ENCODE data around the gene AIF1. TPM values are rescaled to one million over a fixed set of nuclear protein-coding genes. Genes with fewer than 3 reads are reported as not detected.

Gene AIF1
- total RNA-seq, 5 donors from 2014 or later (not counting 1 experiment from before 2014, with no cell fraction given): 7.6 to 54.3 (median 18.1) TPM

- Histone ChIP-seq H3K9me3 (no peaks in the 10 kb centered on the region), H3K4me1 (ENCODE audit: control insufficient read depth in 1 of 2, extremely low read depth in 1 of 2, insufficient read depth in 2 of 2, low read length in 2 of 2) (peaks cover 15 to 25% of the 10 kb centered on the region in 2 experiments), H3K27ac (ENCODE audit: low read length) (peak overlapping the region; percentile 85), H3K4me3 (ENCODE audit: control insufficient read depth in 1 of 2, extremely low read depth in 1 of 2, low read length in 1 of 2) (no peak overlapping the region), H3K27me3 (replicated peaks in 1 of 2; ENCODE audit: control insufficient read depth in 2 of 2, extremely low read depth in 1 of 2, insufficient read depth in 2 of 2, low read length in 1 of 2) (no peaks in the 10 kb centered on the region), H3K36me3 (ENCODE audit: control insufficient read depth in 2 of 2, extremely low read depth in 1 of 2, insufficient read depth in 1 of 2, low read length in 1 of 2) (peaks cover 6 to 42% of the 10 kb centered on the region in 2 donors)
- 30% methylated on average over 1 of the region's 4 CpGs for WGBS (ENCODE audit: insufficient coverage)
- ATAC-seq (replicated peaks in 1 of 4): no peak
- no peak for DNase-seq
- Mint-ChIP-seq H3K4me3 (peak overlapping the region; percentile 75 to 87 (median 83)), H3K27me3 (no peaks in the 10 kb centered on the region), H3K4me1 (peaks cover 18 to 34% (median 26%) of the 10 kb centered on the region in 3 donors), H3K36me3 (peaks cover 32% of the 10 kb centered on the region), H3K27ac (peak overlapping the region; percentile 93 to 96), H3K9me3 (no peaks in the 10 kb centered on the region)
- POLR2A ChIA-PET: interaction anchor here in 1 of 2 donors (0.6 kb wide), 1 partner anchor 79 kb away, joined by 3 read pairs; no protein-coding TSS in a partner anchor
- CTCF ChIA-PET: interaction anchor here in 1 of 2 donors (1.4 kb wide), 1 partner anchor 208 kb away, joined by 3 read pairs; no protein-coding TSS in a partner anchor
These were observed 7.0 kb downstream of the AIF1 start for GRCh38 chr6:31621991-31622390.

- ATAC-seq (replicated peaks in 1 of 4): no peak
- no peaks in the 10 kb centered on the region for H3K27me3 ChIP-seq (replicated peaks in 1 of 2; ENCODE audit: control insufficient read depth in 2 of 2, extremely low read depth in 1 of 2, insufficient read depth in 2 of 2, low read length in 1 of 2)
These were observed 7.7 kb downstream of the AIF1 start for GRCh38 chr6:31622684-31623091.

GRCh38 chr6:31624070-31624469 lies 9.0 kb downstream of the AIF1 start:
- Mint-ChIP-seq H3K9me3 (no peaks in the 10 kb centered on the region), H3K4me3 (no peak overlapping the region), H3K27me3 (no peaks in the 10 kb centered on the region), H3K36me3 (peaks cover 49% of the 10 kb centered on the region), H3K4me1 (peaks cover 25 to 31% (median 26%) of the 10 kb centered on the region in 3 donors), H3K27ac (peak overlapping the region in 1 of 2 donors; percentile 2)
- Histone ChIP-seq H3K9me3 (no peaks in the 10 kb centered on the region), H3K36me3 (ENCODE audit: control insufficient read depth in 2 of 2, extremely low read depth in 1 of 2, insufficient read depth in 1 of 2, low read length in 1 of 2) (peaks cover 9 to 63% of the 10 kb centered on the region in 2 donors), H3K4me3 (ENCODE audit: control insufficient read depth in 1 of 2, extremely low read depth in 1 of 2, low read length in 1 of 2) (no peak overlapping the region), H3K27me3 (replicated peaks in 1 of 2; ENCODE audit: control insufficient read depth in 2 of 2, extremely low read depth in 1 of 2, insufficient read depth in 2 of 2, low read length in 1 of 2) (no peaks in the 10 kb centered on the region), H3K4me1 (ENCODE audit: control insufficient read depth in 1 of 2, extremely low read depth in 1 of 2, insufficient read depth in 2 of 2, low read length in 2 of 2) (peaks cover 13 to 24% of the 10 kb centered on the region in 2 experiments), H3K27ac (ENCODE audit: low read length) (no peak overlapping the region)
- ChIA-PET POLR2A (interaction anchor here in 1 of 2 donors (0.6 kb wide), 1 partner anchor 66 kb away, joined by 3 read pairs; no protein-coding TSS in a partner anchor), CTCF (no interaction called here)
- no CpG with 5 or more reads among the region's 10 CpGs for WGBS (ENCODE audit: insufficient coverage)
- DNase-seq: no peak
- no peak for ATAC-seq (replicated peaks in 1 of 4)

More at GRCh38 chr6:31622684-31623091, 7.7 kb downstream of the AIF1 start:
- no peak overlapping the region for H3K4me3 ChIP-seq (ENCODE audit: control insufficient read depth in 1 of 2, extremely low read depth in 1 of 2, low read length in 1 of 2)
- WGBS (ENCODE audit: insufficient coverage): 66% methylated on average over 3 of the region's 10 CpGs
- no peak overlapping the region for H3K27ac ChIP-seq (ENCODE audit: low read length)
- H3K36me3 ChIP-seq (ENCODE audit: control insufficient read depth in 2 of 2, extremely low read depth in 1 of 2, insufficient read depth in 1 of 2, low read length in 1 of 2): peaks cover 9 to 49% of the 10 kb centered on the region in 2 donors
- peak overlapping the region; percentile 93 to 96 for H3K27ac Mint-ChIP-seq
- H3K27me3 Mint-ChIP-seq: no peaks in the 10 kb centered on the region
- H3K9me3 Mint-ChIP-seq: no peaks in the 10 kb centered on the region
- POLR2A ChIA-PET: no interaction called here
- H3K36me3 Mint-ChIP-seq: peaks cover 39% of the 10 kb centered on the region
- no peaks in the 10 kb centered on the region for H3K9me3 ChIP-seq
- H3K4me3 Mint-ChIP-seq: peak overlapping the region in 1 of 3 donors; percentile 75
- H3K4me1 ChIP-seq (ENCODE audit: control insufficient read depth in 1 of 2, extremely low read depth in 1 of 2, insufficient read depth in 2 of 2, low read length in 2 of 2): peaks cover 13 to 25% of the 10 kb centered on the region in 2 experiments
- DNase-seq: no peak
- CTCF ChIA-PET: no interaction called here
- peaks cover 24 to 35% (median 25%) of the 10 kb centered on the region in 3 donors for H3K4me1 Mint-ChIP-seq

GRCh38 chr6:31626952-31627351 lies 11.9 kb downstream of the AIF1 start:
- Mint-ChIP-seq H3K36me3 (peaks cover 68% of the 10 kb centered on the region), H3K4me3 (no peak overlapping the region), H3K27ac (no peak overlapping the region), H3K4me1 (peaks cover 13 to 23% (median 13%) of the 10 kb centered on the region in 3 donors), H3K9me3 (no peaks in the 10 kb centered on the region), H3K27me3 (no peaks in the 10 kb centered on the region)
- no peak for ATAC-seq (replicated peaks in 1 of 4)
- no peak overlapping the region for H3K27ac ChIP-seq (ENCODE audit: low read length)
- no peaks in the 10 kb centered on the region for H3K27me3 ChIP-seq (replicated peaks in 1 of 2; ENCODE audit: control insufficient read depth in 2 of 2, extremely low read depth in 1 of 2, insufficient read depth in 2 of 2, low read length in 1 of 2)
- 94% methylated on average over 2 of the region's 10 CpGs for WGBS (ENCODE audit: insufficient coverage)
- H3K9me3 ChIP-seq: no peaks in the 10 kb centered on the region
- H3K36me3 ChIP-seq (ENCODE audit: control insufficient read depth in 2 of 2, extremely low read depth in 1 of 2, insufficient read depth in 1 of 2, low read length in 1 of 2): peaks cover 22 to 90% of the 10 kb centered on the region in 2 donors
- ChIA-PET CTCF (no interaction called here), POLR2A (no interaction called here)
- DNase-seq: no peak
- H3K4me3 ChIP-seq (ENCODE audit: control insufficient read depth in 1 of 2, extremely low read depth in 1 of 2, low read length in 1 of 2): no peak overlapping the region
- peaks cover 5 to 8% of the 10 kb centered on the region in 2 experiments for H3K4me1 ChIP-seq (ENCODE audit: control insufficient read depth in 1 of 2, extremely low read depth in 1 of 2, insufficient read depth in 2 of 2, low read length in 2 of 2)

- H3K9me3 ChIP-seq: no peaks in the 10 kb centered on the region
- Mint-ChIP-seq H3K4me1 (peaks cover 4 to 14% (median 4%) of the 10 kb centered on the region in 3 donors), H3K27me3 (no peaks in the 10 kb centered on the region), H3K9me3 (no peaks in the 10 kb centered on the region), H3K36me3 (peaks cover 61% of the 10 kb centered on the region), H3K4me3 (no peak overlapping the region), H3K27ac (no peak overlapping the region)
- H3K27me3 ChIP-seq (replicated peaks in 1 of 2; ENCODE audit: control insufficient read depth in 2 of 2, extremely low read depth in 1 of 2, insufficient read depth in 2 of 2, low read length in 1 of 2): no peaks in the 10 kb centered on the region
- DNase-seq (no peak), ATAC-seq (replicated peaks in 1 of 4) (peak in 1 of 4 experiments; percentile 10)
- POLR2A ChIA-PET: interaction anchor here in 1 of 2 donors (0.6 kb wide), 1 partner anchor 9 kb away, joined by 3 read pairs; no protein-coding TSS in a partner anchor
- no peak overlapping the region for H3K27ac ChIP-seq (ENCODE audit: low read length)
- no peak overlapping the region for H3K4me3 ChIP-seq (ENCODE audit: control insufficient read depth in 1 of 2, extremely low read depth in 1 of 2, low read length in 1 of 2)
- CTCF ChIA-PET: no interaction called here
- no peaks in the 10 kb centered on the region for H3K4me1 ChIP-seq (ENCODE audit: control insufficient read depth in 1 of 2, extremely low read depth in 1 of 2, insufficient read depth in 2 of 2, low read length in 2 of 2)
- peaks cover 26 to 97% of the 10 kb centered on the region in 2 donors for H3K36me3 ChIP-seq (ENCODE audit: control insufficient read depth in 2 of 2, extremely low read depth in 1 of 2, insufficient read depth in 1 of 2, low read length in 1 of 2)
- WGBS (ENCODE audit: insufficient coverage): 97% methylated on average over 17 of the region's 19 CpGs
These were observed 12.8 kb downstream of the AIF1 start for GRCh38 chr6:31627690-31628287.

- H3K4me3 ChIP-seq (ENCODE audit: control insufficient read depth in 1 of 2, extremely low read depth in 1 of 2, low read length in 1 of 2): no peak overlapping the region
- peaks cover 26 to 98% of the 10 kb centered on the region in 2 donors for H3K36me3 ChIP-seq (ENCODE audit: control insufficient read depth in 2 of 2, extremely low read depth in 1 of 2, insufficient read depth in 1 of 2, low read length in 1 of 2)
- H3K27ac ChIP-seq (ENCODE audit: low read length): no peak overlapping the region
- 94% methylated on average over 5 of the region's 7 CpGs for WGBS (ENCODE audit: insufficient coverage)
- ATAC-seq (replicated peaks in 1 of 4) (no peak), DNase-seq (no peak)
- H3K27me3 ChIP-seq (replicated peaks in 1 of 2; ENCODE audit: control insufficient read depth in 2 of 2, extremely low read depth in 1 of 2, insufficient read depth in 2 of 2, low read length in 1 of 2): no peaks in the 10 kb centered on the region
- Mint-ChIP-seq H3K27ac (no peak overlapping the region), H3K27me3 (no peaks in the 10 kb centered on the region), H3K4me3 (no peak overlapping the region), H3K36me3 (peaks cover 62% of the 10 kb centered on the region), H3K4me1 (peaks cover 0 to 14% (median 3%) of the 10 kb centered on the region in 3 donors), H3K9me3 (no peaks in the 10 kb centered on the region)
- POLR2A ChIA-PET: no interaction called here
- no peaks in the 10 kb centered on the region for H3K9me3 ChIP-seq
- H3K4me1 ChIP-seq (ENCODE audit: control insufficient read depth in 1 of 2, extremely low read depth in 1 of 2, insufficient read depth in 2 of 2, low read length in 2 of 2): no peaks in the 10 kb centered on the region
- CTCF ChIA-PET: no interaction called here
These were observed 14.0 kb downstream of the AIF1 start for GRCh38 chr6:31629014-31629413.

Data from T-cell (primary cell).